ENCODE measurements around the gene TNFSF4. TPM values are rescaled to one million over a fixed set of nuclear protein-coding genes. Genes with fewer than 3 reads are reported as not detected.

Gene TNFSF4
- total and polyA plus RNA-seq, 2 donors (not counting 1 experiment from before 2014, with no cell fraction given): 3.3 to 20.9 TPM

DNA sequence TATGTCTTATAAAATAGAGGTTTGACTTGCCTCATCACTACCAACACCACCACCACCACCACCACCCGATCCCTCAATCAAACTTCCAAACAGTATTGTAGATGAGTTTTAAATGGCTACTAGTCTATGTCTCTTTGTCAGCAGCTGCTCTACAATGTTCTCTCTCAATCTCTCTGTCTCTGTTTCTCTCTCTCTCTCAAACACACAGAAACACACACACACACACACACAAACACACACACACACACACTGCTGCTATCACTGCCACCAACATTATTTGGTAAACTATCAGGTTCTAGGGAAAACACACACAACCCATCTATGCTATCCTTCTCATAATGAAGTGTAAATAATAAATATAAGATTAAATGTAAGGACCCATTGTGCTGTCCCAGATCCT lies 2.4 kb downstream of the TNFSF4 start:
- Histone ChIP-seq H2AFZ (ENCODE audit: low read length) (no peak overlapping the region), H3K4me2 (ENCODE audit: extremely low read depth, insufficient read depth, low read length) (no peak overlapping the region), H3K27ac (ENCODE audit: insufficient read depth, low read length) (no peak overlapping the region), H3K4me3 (replicated peaks in 1 of 4; ENCODE audit: control extremely low read depth in 1 of 4, insufficient read depth in 1 of 4, low read depth in 3 of 4, low read length in 4 of 4) (peak overlapping the region in 3 of 4 experiments; percentile 5 to 62 (median 5)), H4K20me1 (ENCODE audit: control insufficient read depth, extremely low read depth, insufficient read depth, low read length) (no peaks in the 10 kb centered on the region), H3K4me1 (ENCODE audit: control insufficient read depth, extremely low read depth, insufficient read depth, low read length) (peaks cover 3% of the 10 kb centered on the region), H3K9me3 (ENCODE audit: control insufficient read depth, insufficient read depth, low read depth, low read length) (no peaks in the 10 kb centered on the region), H3K79me2 (ENCODE audit: control insufficient read depth, insufficient read depth, low read length) (peaks cover 3% of the 10 kb centered on the region), H3K9ac (ENCODE audit: insufficient read depth, low read length) (no peak overlapping the region), H3K27me3 (ENCODE audit: control insufficient read depth, insufficient read depth, low read length) (no peaks in the 10 kb centered on the region), H3K36me3 (ENCODE audit: control insufficient read depth, insufficient read depth, low read length) (no peaks in the 10 kb centered on the region)
- TF ChIP-seq EZH2 (IDR thresholded peaks at IDR 0.05; ENCODE audit: low read length, missing control alignments): no peak
- peak in 1 of 2 donors; percentile 15 for DNase-seq (ENCODE audit: low read depth in 2 of 2)

- TF ChIP-seq EZH2 (IDR thresholded peaks at IDR 0.05; ENCODE audit: low read length, missing control alignments) (no peak), CTCF (conservative IDR thresholded peaks at IDR 0.05 in 1 of 2, IDR thresholded peaks at IDR 0.05 in 1 of 2; ENCODE audit: low read depth in 1 of 2, low read length in 2 of 2) (peak; percentile 56 to 74)
- DNase-seq (ENCODE audit: low read depth in 2 of 2): peak; percentile 92 to 97
- Histone ChIP-seq H2AFZ (ENCODE audit: low read length) (no peak overlapping the region), H3K79me2 (ENCODE audit: control insufficient read depth, insufficient read depth, low read length) (peaks cover 3% of the 10 kb centered on the region), H3K27ac (ENCODE audit: insufficient read depth, low read length) (no peak overlapping the region), H3K4me2 (ENCODE audit: extremely low read depth, insufficient read depth, low read length) (peak overlapping the region; percentile 11), H3K4me3 (replicated peaks in 1 of 4; ENCODE audit: control extremely low read depth in 1 of 4, insufficient read depth in 1 of 4, low read depth in 3 of 4, low read length in 4 of 4) (peak overlapping the region in 1 of 4 experiments; percentile 62), H3K27me3 (ENCODE audit: control insufficient read depth, insufficient read depth, low read length) (no peaks in the 10 kb centered on the region), H3K4me1 (ENCODE audit: control insufficient read depth, extremely low read depth, insufficient read depth, low read length) (peaks cover 3% of the 10 kb centered on the region), H3K9ac (ENCODE audit: insufficient read depth, low read length) (no peak overlapping the region), H3K9me3 (ENCODE audit: control insufficient read depth, insufficient read depth, low read depth, low read length) (no peaks in the 10 kb centered on the region), H4K20me1 (ENCODE audit: control insufficient read depth, extremely low read depth, insufficient read depth, low read length) (no peaks in the 10 kb centered on the region), H3K36me3 (ENCODE audit: control insufficient read depth, insufficient read depth, low read length) (no peaks in the 10 kb centered on the region)
Observed at GRCh38 chr1:173202424-173203145, 4.5 kb downstream of the TNFSF4 start.

GRCh38 chr1:173201969-173202368 lies 5.2 kb downstream of the TNFSF4 start:
- H3K9ac ChIP-seq (ENCODE audit: insufficient read depth, low read length): no peak overlapping the region
- H3K79me2 ChIP-seq (ENCODE audit: control insufficient read depth, insufficient read depth, low read length): peaks cover 3% of the 10 kb centered on the region
- H3K4me3 ChIP-seq (replicated peaks in 1 of 4; ENCODE audit: control extremely low read depth in 1 of 4, insufficient read depth in 1 of 4, low read depth in 3 of 4, low read length in 4 of 4): no peak overlapping the region
- no peak for DNase-seq (ENCODE audit: low read depth in 2 of 2)
- H3K4me2 ChIP-seq (ENCODE audit: extremely low read depth, insufficient read depth, low read length): no peak overlapping the region
- no peaks in the 10 kb centered on the region for H3K27me3 ChIP-seq (ENCODE audit: control insufficient read depth, insufficient read depth, low read length)
- H2AFZ ChIP-seq (ENCODE audit: low read length): no peak overlapping the region
- no peak overlapping the region for H3K27ac ChIP-seq (ENCODE audit: insufficient read depth, low read length)
- no peaks in the 10 kb centered on the region for H3K36me3 ChIP-seq (ENCODE audit: control insufficient read depth, insufficient read depth, low read length)
- TF ChIP-seq CTCF (conservative IDR thresholded peaks at IDR 0.05 in 1 of 2, IDR thresholded peaks at IDR 0.05 in 1 of 2; ENCODE audit: low read depth in 1 of 2, low read length in 2 of 2) (no peak), EZH2 (IDR thresholded peaks at IDR 0.05; ENCODE audit: low read length, missing control alignments) (no peak)
- no peaks in the 10 kb centered on the region for H4K20me1 ChIP-seq (ENCODE audit: control insufficient read depth, extremely low read depth, insufficient read depth, low read length)
- no peaks in the 10 kb centered on the region for H3K9me3 ChIP-seq (ENCODE audit: control insufficient read depth, insufficient read depth, low read depth, low read length)
- H3K4me1 ChIP-seq (ENCODE audit: control insufficient read depth, extremely low read depth, insufficient read depth, low read length): peaks cover 3% of the 10 kb centered on the region

Data from fibroblast of lung (primary cell).